Left hindlimb (tissue), 1 donor: Measurements from ENCODE around the gene EAPP.
"Not testable (repeated sequence)": the region's sequence is repeated elsewhere in the genome, so short reads cannot be mapped to it uniquely, and the experiment has no call there.

ENCODE experiments used
- DNase-seq: peaks from one replicate; pipeline ENCODE4 v3.0.0-alpha.2; 2018

Gene EAPP

DNA sequence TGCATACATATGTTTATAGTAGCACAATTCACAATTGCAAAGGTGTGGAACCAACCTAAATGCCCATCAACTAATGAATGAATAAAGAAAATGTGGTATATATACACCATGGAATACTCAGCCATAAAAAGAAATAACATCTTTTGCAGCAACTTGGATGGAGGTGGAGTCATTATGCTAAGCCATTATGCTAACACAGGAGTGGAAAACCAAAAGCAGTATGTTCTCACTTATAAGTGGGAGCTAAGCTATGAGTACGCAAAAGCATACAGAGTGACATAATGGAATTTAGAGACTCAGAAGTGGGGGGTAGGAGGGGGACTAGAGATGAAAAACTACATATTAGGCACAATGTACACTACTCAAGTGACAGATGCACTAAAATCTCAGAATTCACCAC, 61.2 kb downstream of the EAPP start:
- DNase-seq: no peak

DNA sequence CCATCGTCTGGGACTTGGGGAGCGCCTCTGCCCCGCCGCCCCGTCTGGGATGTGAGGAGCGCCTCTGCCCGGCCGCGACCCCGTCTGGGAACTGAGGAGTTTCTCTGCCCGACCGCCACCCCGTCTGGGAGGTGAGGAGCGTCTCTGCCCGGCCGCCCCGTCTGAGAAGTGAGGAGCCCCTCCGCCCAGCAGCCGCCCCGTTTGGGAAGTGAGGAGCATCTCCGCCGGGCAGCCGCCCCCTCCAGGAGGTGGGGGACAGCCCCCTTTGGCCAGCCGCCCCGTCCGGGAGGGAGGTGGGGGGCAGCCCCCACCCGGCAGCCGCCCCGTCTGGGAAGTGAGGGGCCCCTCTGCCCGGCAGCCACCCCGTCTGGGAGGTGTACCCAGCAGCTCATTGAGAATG, 63.5 kb downstream of the EAPP start:
- DNase-seq: not testable (repeated sequence)

DNA sequence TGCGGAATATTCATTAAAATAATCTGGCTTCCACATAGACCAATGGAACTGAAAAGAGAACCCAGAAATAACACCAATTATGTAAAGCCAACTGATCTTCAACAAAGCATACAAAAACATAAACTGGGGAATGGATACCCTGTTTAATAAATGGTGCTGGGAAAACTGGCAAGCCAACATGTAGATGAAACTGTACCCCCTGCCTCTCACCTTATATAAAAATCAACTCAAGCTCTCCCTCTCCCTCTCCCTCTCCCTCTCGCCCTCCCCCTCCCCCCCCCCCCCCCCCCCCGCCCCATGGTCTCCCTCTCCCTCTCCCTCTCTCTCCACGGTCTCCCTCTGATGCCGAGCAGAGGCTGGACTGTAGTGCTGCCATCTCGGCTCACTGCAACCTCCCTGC, 64.3 kb downstream of the EAPP start:
- DNase-seq: no peak

DNA sequence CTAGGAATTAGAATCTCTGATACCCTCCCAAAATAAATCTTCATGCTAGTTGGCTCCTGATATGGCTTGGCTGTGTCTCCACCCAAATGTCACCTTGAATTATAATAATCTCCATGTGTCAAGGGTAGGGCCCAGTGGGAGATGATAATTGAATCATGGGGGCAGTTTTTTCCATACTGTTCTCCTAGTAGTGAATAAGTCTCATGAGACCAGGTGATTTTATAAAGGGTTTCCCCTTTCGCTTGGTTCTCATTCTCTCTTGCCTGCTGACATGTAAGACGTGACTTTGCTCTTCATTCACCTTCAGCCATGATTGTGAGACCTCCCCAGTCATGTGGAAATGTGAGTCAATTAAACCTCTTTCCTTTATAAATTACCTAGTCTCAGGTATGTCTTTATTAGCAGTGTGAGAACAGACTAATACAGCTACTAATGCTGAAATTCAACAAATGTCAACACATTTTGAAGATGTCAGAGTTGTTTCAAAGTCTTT, 65.3 kb downstream of the EAPP start:
- no peak for DNase-seq

DNA sequence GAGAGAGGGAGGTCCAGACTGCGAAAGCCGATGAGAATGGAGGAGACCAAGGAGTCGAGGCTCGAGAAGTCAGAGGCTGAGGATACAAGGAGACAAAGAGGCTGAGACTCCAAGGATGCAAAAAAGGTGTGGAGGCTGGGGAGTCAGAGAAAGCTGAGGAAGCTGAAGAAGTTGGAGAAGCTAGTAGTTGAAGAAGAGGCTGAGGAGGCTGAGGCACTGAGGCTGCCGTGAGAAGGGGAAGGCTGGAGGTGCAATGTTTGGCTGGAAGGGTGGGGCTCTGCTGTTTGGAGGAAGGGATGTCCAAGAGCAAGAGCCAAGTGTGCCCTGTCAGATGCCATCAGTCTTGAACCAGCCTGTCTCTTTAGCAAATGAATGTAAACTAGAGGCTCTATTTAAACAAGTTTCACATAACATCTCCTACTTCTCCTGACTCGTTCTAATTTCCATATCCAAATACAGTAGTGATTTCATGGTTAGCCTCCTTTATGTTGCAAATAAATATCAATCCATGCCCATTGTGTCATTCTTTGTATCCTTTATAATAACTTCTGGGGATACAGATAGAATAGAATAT, 66.7 kb downstream of the EAPP start:
- no peak for DNase-seq

DNA sequence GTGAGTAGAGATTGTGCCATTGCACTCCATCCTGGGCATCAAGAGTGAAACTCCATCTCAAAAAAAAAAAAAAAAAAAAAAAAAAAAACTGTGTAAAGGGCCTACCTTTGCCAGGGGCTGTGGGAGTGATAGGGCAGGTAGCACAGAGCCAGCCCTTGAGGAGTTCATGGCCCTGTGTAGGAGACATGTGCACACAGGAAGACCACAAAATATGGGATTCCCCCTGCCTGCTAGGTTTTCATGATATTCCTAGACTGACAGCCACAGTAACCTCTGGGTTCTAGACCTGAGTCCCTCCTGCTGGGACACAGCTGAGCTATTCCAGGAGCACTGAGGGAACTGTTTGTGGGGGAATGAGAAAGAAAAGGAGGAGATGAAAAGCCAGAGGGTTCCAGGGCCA, 69.2 kb downstream of the EAPP start:
- no peak for DNase-seq

DNA sequence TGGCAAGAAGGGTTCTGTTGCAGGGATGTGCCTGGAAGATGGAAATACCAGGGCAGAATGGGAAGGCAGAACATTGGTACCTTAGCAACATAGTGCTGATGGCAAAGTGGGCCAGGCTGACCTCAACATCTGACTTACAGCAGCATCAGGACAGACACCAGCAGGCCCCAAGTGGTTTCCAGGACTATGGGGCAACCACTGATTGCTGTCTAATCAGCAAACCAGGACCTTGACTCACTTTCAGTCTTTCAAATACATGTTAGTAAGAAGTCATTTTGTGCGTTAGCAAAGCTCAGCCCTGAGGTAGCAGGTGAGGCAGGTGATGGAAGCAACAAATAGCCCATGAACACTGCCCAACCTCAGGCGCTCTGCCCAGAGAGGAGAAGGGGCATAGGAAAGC, 72.8 kb downstream of the EAPP start:
- DNase-seq: no peak
